CD4-positive, alpha-beta T cell (primary cell): ENCODE data around the gene ANKRD13B. TPM values are rescaled to one million over a fixed set of nuclear protein-coding genes. Genes with fewer than 3 reads are reported as not detected.

Experiments
- ATAC-seq: fragments of 200-7000 bp; cut with Tn5 transposase; one replicate; pipeline ENCODE4 v1.10.0; 2022; ENCODE audit warnings: mild to moderate bottlenecking; ENCODE audit not compliant: poor library complexity
- CTCF ChIA-PET: fragments of 350-600 bp; sonication (Branson Sonifier 250); formaldehyde crosslinking; loops from one replicate; lab custom pipeline; 2021; ENCODE audit warnings: antibody characterized with exemption, inconsistent platforms; lab: Charles Lee
- POLR2A ChIA-PET: fragments of 350-600 bp; sonication (Branson Sonifier 250); formaldehyde crosslinking; loops from one replicate; lab custom pipeline; 2021; ENCODE audit warnings: antibody characterized with exemption, inconsistent platforms; lab: Charles Lee
- DNase-seq, 14 experiments: peaks; one replicate each; pipeline ENCODE4 v3.0.0-alpha.2; 2013 to 2020; ENCODE audit warnings: mixed read lengths in 2 of 14
- H3K27ac ChIP-seq, 2 donors: one replicate each; pipeline versions ENCODE4 v1.5.1 to v1.7.0; 2013; ENCODE audit warnings: low read length in 2 of 2, low read depth in 1 of 2, mild to moderate bottlenecking in 1 of 2
- H3K27me3 ChIP-seq, 2 experiments: 1 replicate in 1 of 2; 2 replicates in 1 of 2; pipeline versions ENCODE4 v1.6.1 to v1.7.0; 2013; ENCODE audit warnings: low read length in 2 of 2, control low read depth in 1 of 2, mild to moderate bottlenecking in 1 of 2, moderate library complexity in 1 of 2; ENCODE audit not compliant: insufficient read depth in 2 of 2, control insufficient read depth in 1 of 2
- H3K36me3 ChIP-seq: one replicate; pipeline ENCODE4 v1.6.1; 2013; ENCODE audit warnings: low read length, control low read depth; ENCODE audit not compliant: insufficient read depth
- H3K4me1 ChIP-seq: one replicate; pipeline ENCODE4 v1.6.1; 2013; ENCODE audit warnings: low read length, control low read depth; ENCODE audit not compliant: insufficient read depth
- H3K4me3 ChIP-seq: one replicate; pipeline ENCODE4 v1.5.1; 2013; ENCODE audit warnings: mild to moderate bottlenecking, low read length, moderate library complexity
- H3K9me3 ChIP-seq, 2 experiments: 1 replicate in 1 of 2; 2 replicates in 1 of 2; pipeline versions ENCODE4 v1.6.1 to v1.7.0; 2013; ENCODE audit warnings: low read length in 2 of 2, mild to moderate bottlenecking in 2 of 2, control low read depth in 1 of 2, moderate library complexity in 1 of 2; ENCODE audit not compliant: control insufficient read depth in 1 of 2, insufficient read depth in 1 of 2
- H3K27ac Mint-ChIP-seq: one replicate; pipeline ENCODE4 v1.8.0; 2020; ENCODE audit warnings: mixed read lengths
- H3K27me3 Mint-ChIP-seq: one replicate; pipeline ENCODE4 v1.8.0; 2021; ENCODE audit warnings: mixed read lengths
- H3K36me3 Mint-ChIP-seq: one replicate; pipeline ENCODE4 v1.8.0; 2021; ENCODE audit warnings: low read depth, mixed read lengths
- H3K4me1 Mint-ChIP-seq: one replicate; pipeline ENCODE4 v1.8.0; 2021; ENCODE audit warnings: low read depth, mixed read lengths
- H3K4me3 Mint-ChIP-seq: one replicate; pipeline ENCODE4 v1.8.0; 2020; ENCODE audit warnings: mild to moderate bottlenecking, mixed read lengths
- H3K9me3 Mint-ChIP-seq: one replicate; pipeline ENCODE4 v1.8.0; 2020; ENCODE audit warnings: mixed read lengths
- intact Hi-C, 2 experiments: fragments of 100-400 bp; cut with DNase I in 1 of 2; cut with micrococcal nuclease in 1 of 2; formaldehyde crosslinking; loops; one replicate each; pipeline versions ENCODE4 v1.15.1 to v1.9.0; 2023 to 2025; cut with DNase I, micrococcal nuclease
- total RNA-seq, 174 experiments: library from RNA in 2 of 174; stranded (reverse) in 2 of 174; gene quantifications; one replicate each; pipeline ENCODE4 v1.2.3 and lab custom pipeline; 2021 to 2026
- TF ChIP-seq, protein P1 (sequence below): fragments of 200-600 bp; IDR thresholded peaks from one replicate; pipeline ENCODE4 v1.8.0; 2022; ENCODE audit warnings: antibody characterized with exemption, mild to moderate bottlenecking

Gene ANKRD13B
- total RNA-seq, 2 experiments from 2014 or later: 2.1 to 3.0 TPM

DNA sequence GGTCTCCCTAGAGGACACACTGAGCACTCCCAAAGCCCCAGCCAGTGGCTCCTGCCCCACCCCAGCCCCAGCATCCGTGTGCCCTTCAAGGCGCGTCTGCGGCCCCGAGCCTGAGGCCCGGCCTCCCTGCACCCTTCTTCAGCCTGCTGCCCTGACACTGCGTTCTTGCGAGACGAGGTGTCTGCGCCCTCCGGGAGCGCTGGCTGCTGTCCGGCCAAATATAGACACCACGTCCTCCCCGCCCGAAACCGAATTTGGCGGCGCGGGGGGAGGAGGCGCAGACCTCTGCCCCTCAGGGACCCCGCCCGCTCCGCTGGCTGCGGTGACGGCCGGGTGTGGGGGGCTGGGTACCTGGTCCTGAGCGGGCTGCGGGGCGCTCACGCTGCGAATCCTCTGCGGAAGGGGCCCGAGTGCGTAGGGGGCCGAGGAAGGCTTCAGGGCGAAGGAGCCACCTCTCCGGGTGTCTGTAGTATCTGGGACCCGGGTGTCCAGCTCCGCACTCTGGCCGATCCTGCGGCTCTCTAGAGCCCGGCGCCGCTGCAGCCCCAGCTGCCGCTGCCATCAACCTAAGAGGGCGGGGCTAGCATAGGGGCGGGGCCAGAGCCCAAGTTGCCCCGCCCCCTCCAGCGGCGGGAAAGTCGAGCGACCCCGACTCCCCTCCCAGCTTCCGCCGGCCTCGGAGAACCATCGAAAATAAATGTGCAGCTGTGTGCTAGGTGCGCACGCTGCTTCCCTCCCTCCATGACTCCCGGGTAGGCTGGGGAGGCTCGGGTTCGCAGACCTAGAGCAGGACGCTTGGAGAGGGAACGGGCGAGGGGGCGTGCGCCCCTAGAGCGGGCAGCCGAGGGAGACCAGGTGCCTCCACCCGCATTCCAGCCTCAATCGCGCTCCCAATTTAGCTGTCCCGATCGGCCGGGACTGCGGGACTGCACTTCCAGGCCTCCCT is 29.7 kb downstream of the ANKRD13B start, which contains the start of gene CORO6:
Gene CORO6 (minus strand): TSS at position 576 of the 946 bp plus-strand sequence. CDS start 1,491 bp downstream, outside the sequence.
- Mint-ChIP-seq H3K9me3 (no peaks in the 10 kb centered on the region), H3K27ac (peak within 1 kb of the TSS; percentile 13), H3K27me3 (no peaks in the 10 kb centered on the region), H3K4me3 (peak within 1 kb of the TSS; percentile 84), H3K36me3 (no peaks in the 10 kb centered on the region), H3K4me1 (peaks cover 37% of the 10 kb centered on the region)
- peak within 1 kb of the TSS; percentile 69 for H3K4me3 ChIP-seq
- H3K36me3 ChIP-seq: peaks cover 6% of the 10 kb centered on the region
- CTCF ChIA-PET: interaction anchor here (0.6 to 3.8 kb wide), 3 partner anchors 9 to 162 kb away, joined by 3 to 16 read pairs (median 4); no protein-coding TSS in a partner anchor
- POLR2A ChIA-PET: interaction anchor here (0.8 to 1.4 kb wide), 3 partner anchors 138 to 307 kb away, joined by 3 to 4 read pairs (median 3); partner anchors contain the start of gene SSH2
- TF ChIP-seq, protein P1, sequence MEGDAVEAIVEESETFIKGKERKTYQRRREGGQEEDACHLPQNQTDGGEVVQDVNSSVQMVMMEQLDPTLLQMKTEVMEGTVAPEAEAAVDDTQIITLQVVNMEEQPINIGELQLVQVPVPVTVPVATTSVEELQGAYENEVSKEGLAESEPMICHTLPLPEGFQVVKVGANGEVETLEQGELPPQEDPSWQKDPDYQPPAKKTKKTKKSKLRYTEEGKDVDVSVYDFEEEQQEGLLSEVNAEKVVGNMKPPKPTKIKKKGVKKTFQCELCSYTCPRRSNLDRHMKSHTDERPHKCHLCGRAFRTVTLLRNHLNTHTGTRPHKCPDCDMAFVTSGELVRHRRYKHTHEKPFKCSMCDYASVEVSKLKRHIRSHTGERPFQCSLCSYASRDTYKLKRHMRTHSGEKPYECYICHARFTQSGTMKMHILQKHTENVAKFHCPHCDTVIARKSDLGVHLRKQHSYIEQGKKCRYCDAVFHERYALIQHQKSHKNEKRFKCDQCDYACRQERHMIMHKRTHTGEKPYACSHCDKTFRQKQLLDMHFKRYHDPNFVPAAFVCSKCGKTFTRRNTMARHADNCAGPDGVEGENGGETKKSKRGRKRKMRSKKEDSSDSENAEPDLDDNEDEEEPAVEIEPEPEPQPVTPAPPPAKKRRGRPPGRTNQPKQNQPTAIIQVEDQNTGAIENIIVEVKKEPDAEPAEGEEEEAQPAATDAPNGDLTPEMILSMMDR: no peak
- no peak within 1 kb of the TSS for H3K27ac ChIP-seq
- no peaks in the 10 kb centered on the region for H3K9me3 ChIP-seq
- peaks cover 36% of the 10 kb centered on the region for H3K4me1 ChIP-seq
- no peaks in the 10 kb centered on the region for H3K27me3 ChIP-seq
- peak; percentile 65 for ATAC-seq
- intact Hi-C loops: no loop called here
- DNase-seq: peak; percentile 47 to 82 (median 62)

DNA sequence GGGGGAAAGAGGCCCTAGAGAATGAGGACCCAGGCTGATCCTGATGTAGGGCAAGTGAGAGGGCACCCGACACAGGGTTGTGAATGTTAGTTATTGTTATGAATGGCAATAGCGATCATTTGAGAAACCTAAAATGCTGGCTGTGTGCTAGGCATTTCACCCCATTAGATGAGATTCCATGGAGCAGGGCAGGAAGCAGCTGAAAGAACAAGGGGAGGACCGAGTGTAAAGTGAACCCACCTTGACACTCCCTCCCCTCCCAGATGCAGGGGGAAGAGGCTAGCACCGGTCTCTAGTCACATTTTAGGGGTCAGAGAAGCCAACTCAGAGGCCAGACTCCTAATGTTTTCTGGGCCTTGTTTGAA is 30.3 kb downstream of the ANKRD13B start:
- peaks cover 30% of the 10 kb centered on the region for H3K4me1 ChIP-seq
- H3K9me3 ChIP-seq: no peaks in the 10 kb centered on the region
- no peak for DNase-seq
- Mint-ChIP-seq H3K4me1 (peaks cover 38% of the 10 kb centered on the region), H3K27ac (no peak overlapping the region), H3K4me3 (peak overlapping the region; percentile 84), H3K27me3 (no peaks in the 10 kb centered on the region), H3K36me3 (no peaks in the 10 kb centered on the region), H3K9me3 (no peaks in the 10 kb centered on the region)
- H3K27ac ChIP-seq: no peak overlapping the region
- TF ChIP-seq, protein P1: no peak
- peak overlapping the region; percentile 69 for H3K4me3 ChIP-seq
- H3K36me3 ChIP-seq: peaks cover 11% of the 10 kb centered on the region
- no peaks in the 10 kb centered on the region for H3K27me3 ChIP-seq
- ChIA-PET CTCF (interaction anchor here (1.3 to 3.8 kb wide), 2 partner anchors 9 to 31 kb away, joined by 4 to 16 read pairs; no protein-coding TSS in a partner anchor), POLR2A (interaction anchor here (0.6 to 1.4 kb wide), 3 partner anchors 137 to 307 kb away, joined by 3 to 4 read pairs (median 3); partner anchors contain the start of gene SSH2)
- intact Hi-C loops: no loop called here
- ATAC-seq: peak; percentile 10

DNA sequence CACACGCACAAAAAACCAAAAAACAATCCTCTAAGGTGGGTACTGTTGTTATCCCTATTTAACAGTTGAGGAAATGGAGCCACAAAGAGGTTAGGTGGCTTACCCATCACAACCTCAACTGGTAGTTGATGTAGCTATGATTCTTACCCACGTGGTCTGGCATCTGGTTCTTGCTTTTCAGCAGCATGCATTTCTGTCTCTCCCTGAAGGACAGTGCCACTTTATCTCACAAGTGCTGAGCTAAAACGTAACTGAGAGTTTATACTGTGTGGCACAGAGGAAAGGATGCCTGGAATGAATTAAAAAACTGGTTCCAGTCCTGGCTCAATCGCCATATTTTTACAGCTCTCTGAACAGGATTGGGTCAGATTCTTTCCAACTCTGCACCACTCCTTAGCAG is 31.7 kb downstream of the ANKRD13B start:
- Mint-ChIP-seq H3K36me3 (peaks cover 10% of the 10 kb centered on the region), H3K4me1 (peaks cover 47% of the 10 kb centered on the region), H3K4me3 (peak overlapping the region; percentile 13), H3K27ac (peak overlapping the region; percentile 13), H3K27me3 (no peaks in the 10 kb centered on the region), H3K9me3 (no peaks in the 10 kb centered on the region)
- POLR2A ChIA-PET: interaction anchor here (0.8 to 1.6 kb wide), 3 partner anchors 8 to 81 kb away, joined by 3 to 5 read pairs (median 3); no protein-coding TSS in a partner anchor
- intact Hi-C loops: no loop called here
- H3K36me3 ChIP-seq: peaks cover 21% of the 10 kb centered on the region
- CTCF ChIA-PET: interaction anchor here (3.8 to 4.5 kb wide), 2 partner anchors 7 to 11 kb away, joined by 16 to 24 read pairs; no protein-coding TSS in a partner anchor
- H3K27me3 ChIP-seq: no peaks in the 10 kb centered on the region
- no peak overlapping the region for H3K4me3 ChIP-seq
- H3K27ac ChIP-seq: no peak overlapping the region
- no peaks in the 10 kb centered on the region for H3K9me3 ChIP-seq
- H3K4me1 ChIP-seq: peaks cover 24% of the 10 kb centered on the region
- TF ChIP-seq, protein P1: no peak
- ATAC-seq (no peak), DNase-seq (peak in 1 of 14 experiments; percentile 24)
